Measurements from ENCODE around the gene PCSK7. TPM values are rescaled to one million over a fixed set of nuclear protein-coding genes. Genes with fewer than 3 reads are reported as not detected.

Gene PCSK7, protein sequence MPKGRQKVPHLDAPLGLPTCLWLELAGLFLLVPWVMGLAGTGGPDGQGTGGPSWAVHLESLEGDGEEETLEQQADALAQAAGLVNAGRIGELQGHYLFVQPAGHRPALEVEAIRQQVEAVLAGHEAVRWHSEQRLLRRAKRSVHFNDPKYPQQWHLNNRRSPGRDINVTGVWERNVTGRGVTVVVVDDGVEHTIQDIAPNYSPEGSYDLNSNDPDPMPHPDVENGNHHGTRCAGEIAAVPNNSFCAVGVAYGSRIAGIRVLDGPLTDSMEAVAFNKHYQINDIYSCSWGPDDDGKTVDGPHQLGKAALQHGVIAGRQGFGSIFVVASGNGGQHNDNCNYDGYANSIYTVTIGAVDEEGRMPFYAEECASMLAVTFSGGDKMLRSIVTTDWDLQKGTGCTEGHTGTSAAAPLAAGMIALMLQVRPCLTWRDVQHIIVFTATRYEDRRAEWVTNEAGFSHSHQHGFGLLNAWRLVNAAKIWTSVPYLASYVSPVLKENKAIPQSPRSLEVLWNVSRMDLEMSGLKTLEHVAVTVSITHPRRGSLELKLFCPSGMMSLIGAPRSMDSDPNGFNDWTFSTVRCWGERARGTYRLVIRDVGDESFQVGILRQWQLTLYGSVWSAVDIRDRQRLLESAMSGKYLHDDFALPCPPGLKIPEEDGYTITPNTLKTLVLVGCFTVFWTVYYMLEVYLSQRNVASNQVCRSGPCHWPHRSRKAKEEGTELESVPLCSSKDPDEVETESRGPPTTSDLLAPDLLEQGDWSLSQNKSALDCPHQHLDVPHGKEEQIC
- total RNA-seq: 41.2 and 42.0 TPM in 2 replicates

DNA sequence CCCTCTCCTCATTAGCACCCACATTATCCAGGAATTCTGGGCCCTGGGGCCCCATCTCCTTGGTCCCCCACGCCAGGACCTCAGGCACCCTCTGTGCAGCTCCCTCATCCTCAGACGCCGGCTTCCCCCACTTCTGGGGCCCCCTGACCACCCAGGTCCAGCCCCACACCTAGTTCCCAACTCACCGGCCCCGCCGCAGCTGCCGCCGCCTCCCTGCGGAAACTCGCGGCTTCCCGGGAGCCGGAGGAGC is at the start of gene PCSK7:
Gene PCSK7, minus strand, starts transcription at position 232 of the 250 bp plus-strand sequence. CDS start 2,229 bp downstream, outside the sequence.

DNA sequence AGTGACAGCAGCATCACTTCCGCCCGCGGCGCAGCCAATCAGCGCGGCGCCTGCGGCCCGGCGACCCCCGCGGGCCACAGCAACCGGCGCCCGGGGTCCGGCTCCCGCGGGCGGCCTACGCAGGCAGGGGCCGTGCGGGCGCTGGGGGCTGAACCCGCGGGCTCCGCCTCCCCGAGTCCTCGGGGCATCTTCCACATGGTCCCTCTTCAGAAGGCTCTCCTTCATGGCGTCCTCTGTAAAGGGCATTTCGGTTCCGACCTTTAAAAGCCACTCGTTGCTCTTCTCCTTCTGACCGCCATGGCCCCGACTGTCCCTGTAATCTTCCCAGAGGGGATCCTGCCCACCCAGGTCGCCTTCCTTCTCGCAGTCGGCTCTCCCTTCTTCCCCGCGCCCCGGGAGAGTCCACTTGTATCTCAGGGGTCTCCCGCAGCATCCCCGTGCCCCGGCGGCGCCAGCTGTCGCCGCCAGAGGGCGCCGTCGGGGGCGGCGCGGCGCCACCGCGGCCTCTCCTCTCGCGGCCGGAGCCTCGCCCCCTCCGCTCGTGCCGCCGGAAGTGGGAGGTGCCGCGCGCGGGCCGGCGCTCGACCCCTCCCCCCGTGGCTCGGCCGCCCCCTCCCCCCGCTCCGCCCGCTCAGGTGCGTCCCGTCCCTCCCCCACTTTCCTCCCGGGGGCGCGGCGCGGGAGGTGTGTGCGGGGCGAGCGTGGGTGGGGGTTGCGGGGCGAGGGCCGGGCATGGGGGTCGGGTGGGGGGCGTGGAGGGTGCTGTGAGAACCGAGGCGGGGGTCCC is 412 bp upstream of the PCSK7 start, which contains the start of gene RNF214:
Gene RNF214, plus strand, starts transcription at position 580 of the 787 bp plus-strand sequence. CDS start 1,602 bp downstream, outside the sequence.

DNA sequence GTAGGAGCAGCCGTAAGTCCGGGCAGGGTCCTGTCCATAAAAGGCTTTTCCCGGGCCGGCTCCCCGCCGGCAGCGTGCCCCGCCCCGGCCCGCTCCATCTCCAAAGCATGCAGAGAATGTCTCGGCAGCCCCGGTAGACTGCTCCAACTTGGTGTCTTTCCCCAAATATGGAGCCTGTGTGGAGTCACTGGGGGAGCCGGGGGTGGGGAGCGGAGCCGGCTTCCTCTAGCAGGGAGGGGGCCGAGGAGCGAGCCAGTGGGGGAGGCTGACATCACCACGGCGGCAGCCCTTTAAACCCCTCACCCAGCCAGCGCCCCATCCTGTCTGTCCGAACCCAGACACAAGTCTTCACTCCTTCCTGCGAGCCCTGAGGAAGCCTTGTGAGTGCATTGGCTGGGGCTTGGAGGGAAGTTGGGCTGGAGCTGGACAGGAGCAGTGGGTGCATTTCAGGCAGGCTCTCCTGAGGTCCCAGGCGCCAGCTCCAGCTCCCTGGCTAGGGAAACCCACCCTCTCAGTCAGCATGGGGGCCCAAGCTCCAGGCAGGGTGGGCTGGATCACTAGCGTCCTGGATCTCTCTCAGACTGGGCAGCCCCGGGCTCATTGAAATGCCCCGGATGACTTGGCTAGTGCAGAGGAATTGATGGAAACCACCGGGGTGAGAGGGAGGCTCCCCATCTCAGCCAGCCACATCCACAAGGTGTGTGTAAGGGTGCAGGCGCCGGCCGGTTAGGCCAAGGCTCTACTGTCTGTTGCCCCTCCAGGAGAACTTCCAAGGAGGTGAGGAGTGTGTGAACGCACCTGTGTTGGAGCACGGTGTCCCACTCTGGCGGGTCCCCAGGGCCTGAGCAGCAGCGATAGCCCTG is 32.6 kb downstream of the PCSK7 start, which contains the start of gene TAGLN:
Gene TAGLN, plus strand, starts transcription at position 318 of the 863 bp plus-strand sequence. CDS start 3,644 bp downstream, outside the sequence.

DNA sequence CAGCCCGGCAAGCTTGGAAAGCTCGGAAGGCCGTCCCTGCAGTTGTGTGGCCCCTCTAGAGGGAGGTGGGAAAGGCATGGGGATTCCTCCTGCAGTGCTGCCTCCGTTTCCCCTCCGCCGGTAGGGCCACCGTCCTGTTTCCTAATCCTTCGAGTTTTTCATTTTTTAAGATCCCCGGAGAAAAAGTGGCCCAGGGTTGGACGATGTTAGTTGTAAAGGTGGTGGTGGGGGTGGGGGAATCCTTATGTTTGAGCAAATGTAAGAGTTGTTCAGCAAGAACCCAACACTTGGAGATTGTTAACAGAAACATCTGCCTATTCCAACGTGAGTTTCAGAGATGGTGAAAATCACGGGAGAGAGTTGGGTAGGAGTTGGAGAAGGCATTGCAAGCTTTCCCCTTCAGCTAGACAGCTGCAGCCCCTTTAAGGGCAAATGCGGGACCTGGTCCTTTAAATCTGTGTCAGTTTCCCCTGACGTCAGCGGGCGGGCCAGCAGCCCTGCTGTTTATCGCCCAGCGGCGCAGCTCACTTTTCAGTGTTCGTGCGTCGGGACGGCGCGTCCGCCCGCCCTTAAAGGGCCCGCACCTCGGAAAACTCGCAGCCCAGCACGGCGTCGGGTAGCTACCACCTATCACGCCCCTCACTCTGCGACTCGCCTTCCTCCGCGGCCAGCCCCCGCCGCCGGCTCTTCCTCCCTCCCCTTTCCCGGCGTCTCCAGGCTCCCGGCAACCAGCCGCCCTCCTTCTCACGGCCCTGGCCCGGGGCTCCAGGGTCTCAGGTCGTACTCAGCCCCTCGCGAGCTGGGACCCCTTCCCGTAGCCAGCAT is 53.5 kb downstream of the PCSK7 start, which contains the start of gene SIDT2:
Gene SIDT2, plus strand, starts transcription at position 534 of the 825 bp plus-strand sequence. CDS start 521 bp downstream, outside the sequence.

Other genes starting within 250 kb of the PCSK7 start
- 6.4 and 12.2 TPM in 2 replicates for gene SIK3, start 133.6 kb downstream of the PCSK7 start, total RNA-seq
- gene PAFAH1B2, start 87.8 kb downstream of the PCSK7 start, total RNA-seq: 73.8 and 104 TPM in 2 replicates
- 10.5 and 14.0 TPM in 2 replicates for gene SIDT2, start 53.3 kb downstream of the PCSK7 start, total RNA-seq
- 51.6 and 52.0 TPM in 2 replicates for gene TAGLN, start 32.7 kb downstream of the PCSK7 start, total RNA-seq
- gene RNF214, start 598 bp upstream of the PCSK7 start, total RNA-seq: 3.6 and 7.0 TPM in 2 replicates
- gene BACE1-AS, start 59.3 kb upstream of the PCSK7 start, total RNA-seq: 1.3 and 3.7 TPM in 2 replicates
- gene BACE1, start 84.2 kb upstream of the PCSK7 start, total RNA-seq: 12.3 and 13.1 TPM in 2 replicates
- 17.6 and 24.0 TPM in 2 replicates for gene CEP164, start 95.8 kb upstream of the PCSK7 start, total RNA-seq

Measured in airway epithelial cell (primary cell).